ENCODE measurements around the gene DBH.

Gene DBH

DNA sequence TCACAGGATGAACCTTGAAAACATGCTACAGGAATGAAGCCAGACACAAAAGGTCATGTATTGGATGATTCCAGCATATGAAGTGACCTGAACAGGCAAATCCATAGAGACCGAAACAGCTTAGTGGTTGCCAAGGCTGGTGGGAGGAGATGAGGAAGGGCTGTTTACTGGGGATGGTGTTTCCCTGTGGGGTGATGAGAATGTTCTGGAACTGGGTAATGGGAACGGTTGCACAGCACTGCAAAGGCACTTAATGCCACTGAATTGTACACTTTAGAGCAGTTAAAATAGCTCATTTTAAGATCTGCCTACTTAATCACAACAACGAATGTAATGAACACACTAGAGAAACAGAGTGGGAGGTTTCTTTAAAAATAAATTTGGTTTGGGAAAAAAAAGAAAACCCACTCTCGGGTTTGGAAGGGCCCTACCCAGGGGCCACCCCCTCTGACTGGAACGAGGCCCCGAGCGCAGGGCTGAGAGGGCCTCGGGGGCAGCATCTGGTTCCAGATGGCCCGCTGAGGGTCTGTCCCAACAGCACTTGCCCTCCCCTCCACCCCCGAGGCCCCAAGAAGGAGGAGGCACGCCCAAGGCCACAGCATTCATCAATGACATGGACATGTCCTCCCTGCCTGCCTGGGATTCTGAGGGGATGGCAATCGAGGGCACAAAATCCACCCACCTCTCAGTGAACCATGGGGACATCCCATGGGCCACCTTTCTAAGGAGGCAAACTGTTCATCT is 70.3 kb downstream of the DBH start:
- H3K4me3 ChIP-seq (ENCODE audit: insufficient read length, low read depth): no peak overlapping the region
- TF ChIP-seq ZNF274 (IDR thresholded peaks at IDR 0.05; ENCODE audit: low read depth, low read length) (no peak), YY1 (IDR thresholded peaks at IDR 0.05; ENCODE audit: insufficient read depth, insufficient read length) (no peak), SUZ12 (IDR thresholded peaks at IDR 0.05; ENCODE audit: extremely low read depth, insufficient read depth, insufficient read length) (no peak)
- H3K27me3 ChIP-seq (ENCODE audit: insufficient read depth, insufficient read length): no peaks in the 10 kb centered on the region
- H3K9ac ChIP-seq (ENCODE audit: insufficient read length, low read depth): no peak overlapping the region
- DNase-seq (ENCODE audit: low read depth, low spot score): no peak
- no peaks in the 10 kb centered on the region for H3K9me3 ChIP-seq (ENCODE audit: insufficient read depth, low read length)
- H3K36me3 ChIP-seq (ENCODE audit: insufficient read depth, insufficient read length, low read length): no peaks in the 10 kb centered on the region
- H3K4me1 ChIP-seq (ENCODE audit: insufficient read depth, insufficient read length): peaks cover 9% of the 10 kb centered on the region

GRCh38 chr9:133707065-133707762 is 71.1 kb downstream of the DBH start:
- no peaks in the 10 kb centered on the region for H3K9me3 ChIP-seq (ENCODE audit: insufficient read depth, low read length)
- no peak overlapping the region for H3K9ac ChIP-seq (ENCODE audit: insufficient read length, low read depth)
- H3K4me1 ChIP-seq (ENCODE audit: insufficient read depth, insufficient read length): peaks cover 11% of the 10 kb centered on the region
- no peak for DNase-seq (ENCODE audit: low read depth, low spot score)
- H3K4me3 ChIP-seq (ENCODE audit: insufficient read length, low read depth): no peak overlapping the region
- TF ChIP-seq SUZ12 (IDR thresholded peaks at IDR 0.05; ENCODE audit: extremely low read depth, insufficient read depth, insufficient read length): no peak
- no peak for TF ChIP-seq ZNF274 (IDR thresholded peaks at IDR 0.05; ENCODE audit: low read depth, low read length)
- no peak for TF ChIP-seq YY1 (IDR thresholded peaks at IDR 0.05; ENCODE audit: insufficient read depth, insufficient read length)
- no peaks in the 10 kb centered on the region for H3K27me3 ChIP-seq (ENCODE audit: insufficient read depth, insufficient read length)
- H3K36me3 ChIP-seq (ENCODE audit: insufficient read depth, insufficient read length, low read length): no peaks in the 10 kb centered on the region

GRCh38 chr9:133707763-133708245 is 71.6 kb downstream of the DBH start:
- Histone ChIP-seq H3K36me3 (ENCODE audit: insufficient read depth, insufficient read length, low read length) (no peaks in the 10 kb centered on the region), H3K27me3 (ENCODE audit: insufficient read depth, insufficient read length) (no peaks in the 10 kb centered on the region), H3K4me1 (ENCODE audit: insufficient read depth, insufficient read length) (peaks cover 15% of the 10 kb centered on the region), H3K9ac (ENCODE audit: insufficient read length, low read depth) (no peak overlapping the region), H3K4me3 (ENCODE audit: insufficient read length, low read depth) (no peak overlapping the region), H3K9me3 (ENCODE audit: insufficient read depth, low read length) (no peaks in the 10 kb centered on the region)
- no peak for DNase-seq (ENCODE audit: low read depth, low spot score)
- TF ChIP-seq ZNF274 (IDR thresholded peaks at IDR 0.05; ENCODE audit: low read depth, low read length) (no peak), YY1 (IDR thresholded peaks at IDR 0.05; ENCODE audit: insufficient read depth, insufficient read length) (no peak), SUZ12 (IDR thresholded peaks at IDR 0.05; ENCODE audit: extremely low read depth, insufficient read depth, insufficient read length) (no peak)

DNA sequence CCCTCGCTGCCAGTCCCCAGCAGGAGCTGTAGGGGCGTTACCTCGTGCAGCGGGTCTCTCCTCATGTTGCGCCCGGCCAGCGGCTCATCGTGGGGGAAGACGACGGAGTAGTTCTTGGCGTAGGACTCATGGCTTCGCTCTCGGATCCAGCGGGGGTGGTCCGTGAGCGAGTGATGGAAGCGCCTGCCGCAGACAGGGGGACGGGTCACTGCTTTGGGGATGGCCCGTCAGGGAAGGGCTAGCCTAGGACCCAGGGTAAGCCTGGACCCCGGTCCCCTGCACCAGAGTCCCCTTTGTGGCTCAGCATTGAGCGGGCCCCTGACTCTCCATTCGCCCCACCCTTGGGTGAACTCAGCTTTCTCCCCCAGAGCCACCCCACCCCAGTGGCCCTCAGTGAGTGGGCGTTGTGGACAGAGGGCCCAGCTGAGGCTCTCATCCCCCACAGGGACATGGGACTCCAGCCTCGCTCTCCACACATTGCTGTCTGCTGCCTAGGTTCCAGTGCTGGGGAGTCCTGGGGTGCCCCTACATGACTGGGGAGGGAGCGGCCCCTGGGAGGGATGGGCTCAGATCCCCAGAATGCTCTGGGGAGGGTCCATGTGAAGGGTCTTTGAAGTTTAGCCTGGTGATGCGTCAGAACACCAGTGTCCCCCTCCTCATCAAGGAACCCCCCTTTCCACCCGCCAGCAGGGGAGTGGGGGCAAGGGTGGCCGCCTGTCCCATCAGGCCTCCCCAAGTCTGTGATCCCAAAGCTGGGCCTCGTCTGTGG is 72.3 kb downstream of the DBH start:
- Histone ChIP-seq H3K9ac (ENCODE audit: insufficient read length, low read depth) (no peak overlapping the region), H3K27me3 (ENCODE audit: insufficient read depth, insufficient read length) (no peaks in the 10 kb centered on the region), H3K9me3 (ENCODE audit: insufficient read depth, low read length) (no peaks in the 10 kb centered on the region), H3K4me1 (ENCODE audit: insufficient read depth, insufficient read length) (peaks cover 21% of the 10 kb centered on the region), H3K4me3 (ENCODE audit: insufficient read length, low read depth) (no peak overlapping the region), H3K36me3 (ENCODE audit: insufficient read depth, insufficient read length, low read length) (no peaks in the 10 kb centered on the region)
- TF ChIP-seq YY1 (IDR thresholded peaks at IDR 0.05; ENCODE audit: insufficient read depth, insufficient read length): no peak
- no peak for TF ChIP-seq ZNF274 (IDR thresholded peaks at IDR 0.05; ENCODE audit: low read depth, low read length)
- TF ChIP-seq SUZ12 (IDR thresholded peaks at IDR 0.05; ENCODE audit: extremely low read depth, insufficient read depth, insufficient read length): no peak
- DNase-seq (ENCODE audit: low read depth, low spot score): no peak

Data from NT2/D1 (cell line).